ENCODE data around the gene RNASE4.

DNA sequence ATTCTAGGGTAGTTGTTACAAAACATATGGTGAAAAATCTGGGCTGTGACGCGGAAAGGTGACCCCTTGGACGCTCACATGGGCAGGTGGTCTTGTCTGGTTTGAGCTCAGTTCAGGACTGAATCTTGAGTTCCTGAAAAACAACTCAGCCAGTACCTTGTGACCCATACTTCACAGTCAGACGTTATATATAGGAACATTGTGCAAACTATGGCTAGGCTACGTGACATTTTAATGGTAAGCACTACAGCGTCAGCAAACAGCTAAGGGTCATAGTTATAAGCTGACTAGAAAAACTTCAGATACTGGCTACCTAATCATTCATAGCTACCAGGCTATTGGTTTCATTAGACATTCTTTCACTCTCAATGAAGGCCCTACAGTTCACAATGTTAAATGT, 46.5 kb downstream of the RNASE4 start:
- TF ChIP-seq, protein P1, sequence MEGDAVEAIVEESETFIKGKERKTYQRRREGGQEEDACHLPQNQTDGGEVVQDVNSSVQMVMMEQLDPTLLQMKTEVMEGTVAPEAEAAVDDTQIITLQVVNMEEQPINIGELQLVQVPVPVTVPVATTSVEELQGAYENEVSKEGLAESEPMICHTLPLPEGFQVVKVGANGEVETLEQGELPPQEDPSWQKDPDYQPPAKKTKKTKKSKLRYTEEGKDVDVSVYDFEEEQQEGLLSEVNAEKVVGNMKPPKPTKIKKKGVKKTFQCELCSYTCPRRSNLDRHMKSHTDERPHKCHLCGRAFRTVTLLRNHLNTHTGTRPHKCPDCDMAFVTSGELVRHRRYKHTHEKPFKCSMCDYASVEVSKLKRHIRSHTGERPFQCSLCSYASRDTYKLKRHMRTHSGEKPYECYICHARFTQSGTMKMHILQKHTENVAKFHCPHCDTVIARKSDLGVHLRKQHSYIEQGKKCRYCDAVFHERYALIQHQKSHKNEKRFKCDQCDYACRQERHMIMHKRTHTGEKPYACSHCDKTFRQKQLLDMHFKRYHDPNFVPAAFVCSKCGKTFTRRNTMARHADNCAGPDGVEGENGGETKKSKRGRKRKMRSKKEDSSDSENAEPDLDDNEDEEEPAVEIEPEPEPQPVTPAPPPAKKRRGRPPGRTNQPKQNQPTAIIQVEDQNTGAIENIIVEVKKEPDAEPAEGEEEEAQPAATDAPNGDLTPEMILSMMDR (IDR thresholded peaks at IDR 0.05), result no peak
- no peak for TF ChIP-seq EP300 (IDR thresholded peaks at IDR 0.05)
- TF ChIP-seq POLR2A (IDR thresholded peaks at IDR 0.05), result no peak

Data from sigmoid colon (tissue), 4 donors.